ENCODE data around the gene SLC12A2. TPM values are rescaled to one million over a fixed set of nuclear protein-coding genes. Genes with fewer than 3 reads are reported as not detected.

The SLC12A2 gene
- total RNA-seq, 1 donor from 2014 or later: 18.8 TPM

- intact Hi-C loops (cut with micrococcal nuclease): loop anchor here (10.0 kb wide), 1 partner anchor 1638 kb away; no protein-coding TSS in a partner anchor
Measured at GRCh38 chr5:128216860-128217531, 133.4 kb downstream of the SLC12A2 start.

GRCh38 chr5:128220841-128221240, 137.3 kb downstream of the SLC12A2 start:
- intact Hi-C loops (cut with micrococcal nuclease): no loop called here

GRCh38 chr5:128224336-128224735, 140.8 kb downstream of the SLC12A2 start:
- intact Hi-C loops (cut with micrococcal nuclease): no loop called here

GRCh38 chr5:128225245-128226030, 141.9 kb downstream of the SLC12A2 start:
- intact Hi-C loops (cut with micrococcal nuclease): no loop called here

- intact Hi-C loops (cut with micrococcal nuclease): no loop called here
Measured at GRCh38 chr5:128228008-128228407, 144.4 kb downstream of the SLC12A2 start.

- intact Hi-C loops (cut with micrococcal nuclease): no loop called here
Measured at GRCh38 chr5:128228521-128228920, 145.0 kb downstream of the SLC12A2 start.

GRCh38 chr5:128234928-128235641, 151.5 kb downstream of the SLC12A2 start:
- intact Hi-C loops (cut with micrococcal nuclease): no loop called here

GRCh38 chr5:128236334-128236733, 152.8 kb downstream of the SLC12A2 start:
- intact Hi-C loops (cut with micrococcal nuclease): no loop called here

- intact Hi-C loops (cut with micrococcal nuclease): no loop called here
Measured at GRCh38 chr5:128237000-128237399, 153.4 kb downstream of the SLC12A2 start.

- intact Hi-C loops (cut with micrococcal nuclease): no loop called here
Measured at GRCh38 chr5:128237546-128237945, 154.0 kb downstream of the SLC12A2 start.
